Keratinocyte (primary cell): Measurements from ENCODE around the gene GABRR2. TPM values are rescaled to one million over a fixed set of nuclear protein-coding genes. Genes with fewer than 3 reads are reported as not detected.
"Not testable (repeated sequence)": the region's sequence is repeated elsewhere in the genome, so short reads cannot be mapped to it uniquely, and the experiment has no call there.

Experiments
- DNase-seq: peaks from one replicate; pipeline ENCODE4 v3.0.0-alpha.2; 2011; ENCODE audit warnings: low read depth, missing footprints, low spot score
- FAIRE-seq: peaks from 2 replicates; lab custom pipeline; 2011; peaks lifted over from hg19 to GRCh38; lab: Jason Lieb, UNC
- H2AFZ ChIP-seq: 2 replicates; pipeline ENCODE4 v1.6.0; 2012; ENCODE audit warnings: low read length, control low read depth, inconsistent platforms; ENCODE audit not compliant: control insufficient read depth
- H3K27ac ChIP-seq: 2 replicates; pipeline ENCODE4 v1.5.1; 2011; ENCODE audit warnings: low read length; ENCODE audit not compliant: control insufficient read depth, insufficient read depth
- H3K27me3 ChIP-seq: 3 replicates; pipeline ENCODE4 v1.6.0; 2011; ENCODE audit warnings: low read length; ENCODE audit not compliant: control insufficient read depth, insufficient read depth; ENCODE audit errors: extremely low read depth
- H3K36me3 ChIP-seq, 2 experiments: 2 replicates in 1 of 2; 3 replicates in 1 of 2; pipeline ENCODE4 v1.5.1; 2011; ENCODE audit warnings: low read length in 2 of 2, mild to moderate bottlenecking in 1 of 2; ENCODE audit not compliant: control insufficient read depth in 2 of 2, insufficient read depth in 2 of 2; ENCODE audit errors: extremely low read depth in 1 of 2
- H3K4me1 ChIP-seq: 3 replicates; pipeline ENCODE4 v1.5.1; 2011; ENCODE audit warnings: low read length; ENCODE audit not compliant: control insufficient read depth, insufficient read depth; ENCODE audit errors: extremely low read depth
- H3K4me2 ChIP-seq: 3 replicates; pipeline ENCODE4 v1.6.0; 2011; ENCODE audit warnings: low read depth, low read length; ENCODE audit not compliant: control insufficient read depth, insufficient read depth; ENCODE audit errors: extremely low read depth
- H3K4me3 ChIP-seq, 3 experiments: fragments of 200-600 bp in 1 of 3; sonication (generic) in 1 of 3; 2 replicates in 2 of 3; 3 replicates in 1 of 3; pipeline ENCODE4 v1.5.1; 2011 to 2016; ENCODE audit warnings: low read length in 3 of 3, mild to moderate bottlenecking in 3 of 3, control low read depth in 2 of 3, inconsistent platforms in 1 of 3, low read depth in 1 of 3, mixed read lengths in 1 of 3, mixed run types in 1 of 3, moderate library complexity in 1 of 3; ENCODE audit not compliant: control insufficient read depth in 2 of 3, insufficient read depth in 2 of 3; ENCODE audit errors: extremely low read depth in 1 of 3
- H3K79me2 ChIP-seq: 2 replicates; pipeline ENCODE4 v1.6.0; 2012; ENCODE audit warnings: low read length; ENCODE audit not compliant: control insufficient read depth, insufficient read depth
- H3K9ac ChIP-seq: 3 replicates; pipeline ENCODE4 v1.6.0; 2011; ENCODE audit warnings: low read length; ENCODE audit not compliant: control insufficient read depth, insufficient read depth; ENCODE audit errors: extremely low read depth
- H3K9me1 ChIP-seq: 3 replicates; pipeline ENCODE4 v1.6.0; 2011; ENCODE audit warnings: low read length; ENCODE audit not compliant: control insufficient read depth, insufficient read depth; ENCODE audit errors: extremely low read depth
- H3K9me3 ChIP-seq: 2 replicates; pipeline ENCODE4 v1.5.1; 2012; ENCODE audit warnings: low read depth, low read length; ENCODE audit not compliant: control insufficient read depth
- H4K20me1 ChIP-seq: 3 replicates; pipeline ENCODE4 v1.6.0; 2011; ENCODE audit warnings: low read length; ENCODE audit not compliant: control insufficient read depth, insufficient read depth; ENCODE audit errors: extremely low read depth
- CTCF ChIP-seq, 3 experiments: IDR thresholded peaks in 1 of 3; conservative IDR thresholded peaks in 1 of 3; optimal IDR thresholded peaks in 1 of 3; 2 replicates in 2 of 3; 3 replicates in 1 of 3; pipeline versions ENCODE3 to v1.5.1; 2011; ENCODE audit warnings: low read length in 3 of 3, mild to moderate bottlenecking in 3 of 3, moderate library complexity in 2 of 3, control low read depth in 1 of 3, inconsistent platforms in 1 of 3; ENCODE audit not compliant: insufficient read depth in 2 of 3; ENCODE audit errors: extremely low read depth in 1 of 3
- EZH2 ChIP-seq: IDR thresholded peaks from one replicate; pipeline ENCODE4 v1.6.1; 2012; ENCODE audit warnings: inconsistent platforms, mild to moderate bottlenecking, low read length, moderate library complexity
- dilution Hi-C: fragments of 300-500 bp; cut with MboI; formaldehyde crosslinking; loops from one replicate; pipeline ENCODE4 v1.7.0; 2020; ENCODE audit warnings: low sequenced_read_pairs; ENCODE audit not compliant: extremely low pct_ligation_motif_present
- polyA plus RNA-seq, 5 experiments: library from polyadenylated mRNA; depleted of rRNA in 3 of 5; stranded (reverse) in 3 of 5; stranded (forward) in 1 of 5; unstranded in 1 of 5; fragments of >200 nt; gene quantifications; 1 replicate in 1 of 5; 2 replicates in 3 of 5; 3 replicates in 1 of 5; pipeline versions ENCODE4 v1.2.1 to v1.2.3, GENCODE V29; 2011 to 2012; ENCODE audit warnings: missing spikeins in 2 of 5, low read depth in 1 of 5, low replicate concordance in 1 of 5

Gene GABRR2
- polyA plus RNA-seq, 1 donor (not counting 4 experiments of a cell fraction or from before 2014, with no cell fraction given), result 0.03 TPM

DNA sequence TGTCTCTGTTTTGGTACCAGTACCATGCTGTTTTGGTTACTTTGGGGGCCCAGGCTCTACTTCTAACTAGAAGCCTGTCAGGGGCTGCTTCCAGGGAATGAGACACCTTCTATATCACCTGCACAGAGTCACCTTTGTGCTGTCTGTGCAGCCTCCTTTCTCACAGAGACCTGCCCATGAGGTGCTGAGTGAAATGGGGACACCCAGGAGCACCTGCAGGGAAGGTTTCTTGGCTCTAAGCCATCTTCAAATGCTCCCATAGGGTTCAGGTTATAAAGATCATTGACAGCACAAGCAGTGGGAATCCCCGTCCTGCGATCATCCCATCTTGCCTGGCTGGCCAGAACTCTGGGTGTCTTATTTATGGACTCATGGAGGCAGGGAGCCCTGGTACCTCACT lies 19.1 kb downstream of the GABRR2 start:
- Histone ChIP-seq H3K4me2 (no peak overlapping the region), H3K27ac (no peak overlapping the region), H3K27me3 (peaks cover 49% of the 10 kb centered on the region), H3K9ac (no peak overlapping the region), H3K36me3 (no peaks in the 10 kb centered on the region), H3K9me3 (no peaks in the 10 kb centered on the region), H3K9me1 (no peaks in the 10 kb centered on the region), H4K20me1 (peaks cover 4% of the 10 kb centered on the region), H3K4me3 (no peak overlapping the region), H2AFZ (no peak overlapping the region), H3K79me2 (no peaks in the 10 kb centered on the region), H3K4me1 (no peaks in the 10 kb centered on the region)
- DNase-seq (no peak), FAIRE-seq (no peak)
- dilution Hi-C loops, result no loop called here
- TF ChIP-seq CTCF (optimal IDR thresholded peaks at IDR 0.05 in 1 of 3, IDR thresholded peaks at IDR 0.05 in 1 of 3, conservative IDR thresholded peaks at IDR 0.05 in 1 of 3; ENCODE audit: extremely low read depth in 1 of 3, insufficient read depth in 2 of 3, low read length in 3 of 3), result no peak
- no peak for TF ChIP-seq EZH2

DNA sequence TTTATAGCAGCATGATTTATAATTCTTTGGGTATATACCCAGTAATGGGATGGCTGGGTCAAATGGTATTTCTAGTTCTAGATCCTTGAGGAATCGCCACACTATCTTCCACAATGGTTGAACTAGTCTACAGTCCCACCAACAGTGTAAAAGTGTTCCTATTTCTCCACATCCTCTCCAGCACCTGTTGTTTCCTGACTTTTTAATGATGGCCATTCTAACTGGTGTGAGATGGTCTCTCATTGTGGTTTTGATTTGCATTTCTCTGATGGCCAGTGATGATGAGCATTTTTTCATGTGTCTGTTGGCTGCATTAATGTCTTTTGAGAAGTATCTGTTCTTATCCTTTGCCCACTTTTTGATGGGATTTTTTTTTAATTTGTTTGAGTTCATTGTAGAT lies 20.0 kb downstream of the GABRR2 start:
- H3K9me1 ChIP-seq, H2AFZ ChIP-seq, H3K27ac ChIP-seq, H3K9ac ChIP-seq, H3K4me3 ChIP-seq, H3K36me3 ChIP-seq, H3K9me3 ChIP-seq, H3K4me2 ChIP-seq, dilution Hi-C loops, DNase-seq, H4K20me1 ChIP-seq, H3K4me1 ChIP-seq, FAIRE-seq, H3K79me2 ChIP-seq: not testable (repeated sequence)
- peaks cover 54% of the 10 kb centered on the region for H3K27me3 ChIP-seq

DNA sequence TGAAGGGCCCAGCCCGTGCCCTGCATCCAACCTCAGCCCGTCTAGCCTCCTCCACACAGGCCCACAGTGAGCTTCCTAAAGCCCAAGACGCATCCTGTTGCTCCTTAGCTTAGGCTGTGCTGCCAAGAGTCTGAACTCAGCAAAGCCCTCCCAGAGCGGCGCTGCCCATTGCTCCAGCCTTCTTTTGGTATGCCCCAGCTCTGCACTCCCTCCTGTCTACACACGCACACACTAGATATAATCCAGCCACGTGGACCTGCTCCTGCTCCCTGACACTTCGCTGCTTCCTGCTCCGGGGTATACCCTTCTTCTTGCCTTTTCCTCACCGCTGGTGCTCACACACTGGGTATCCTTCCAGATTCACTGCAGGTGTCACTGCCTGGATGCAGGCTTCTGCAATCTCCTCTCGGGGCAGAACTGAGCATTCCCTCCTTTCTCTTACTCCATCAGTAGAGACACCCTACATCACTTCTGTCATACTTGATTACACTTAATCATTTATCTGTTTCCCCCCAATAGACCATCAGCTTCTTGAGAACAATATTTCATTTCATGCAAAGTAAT lies 23.8 kb downstream of the GABRR2 start:
- no peaks in the 10 kb centered on the region for H3K36me3 ChIP-seq
- no peak overlapping the region for H3K4me3 ChIP-seq
- no peak overlapping the region for H2AFZ ChIP-seq
- H3K4me1 ChIP-seq, result no peaks in the 10 kb centered on the region
- H3K9ac ChIP-seq, result no peak overlapping the region
- no peak overlapping the region for H3K4me2 ChIP-seq
- H3K9me3 ChIP-seq, result no peaks in the 10 kb centered on the region
- DNase-seq (no peak), FAIRE-seq (no peak)
- no peaks in the 10 kb centered on the region for H4K20me1 ChIP-seq
- no peaks in the 10 kb centered on the region for H3K79me2 ChIP-seq
- H3K27ac ChIP-seq, result no peak overlapping the region
- TF ChIP-seq EZH2 (no peak), CTCF (optimal IDR thresholded peaks at IDR 0.05 in 1 of 3, IDR thresholded peaks at IDR 0.05 in 1 of 3, conservative IDR thresholded peaks at IDR 0.05 in 1 of 3; ENCODE audit: extremely low read depth in 1 of 3, insufficient read depth in 2 of 3, low read length in 3 of 3) (no peak)
- H3K27me3 ChIP-seq, result peaks cover 58% of the 10 kb centered on the region
- dilution Hi-C loops, result no loop called here
- no peaks in the 10 kb centered on the region for H3K9me1 ChIP-seq
